Parathyroid adenoma (tissue), 2 donors: ENCODE measurements around the gene BMP6.
"Not testable (repeated sequence)": the region's sequence is repeated elsewhere in the genome, so short reads cannot be mapped to it uniquely, and the experiment has no call there.

Source experiments
- H2AFZ ChIP-seq: fragments of 300-600 bp; sonication (generic); one replicate; pipeline ENCODE4 v1.7.0; 2017; ENCODE audit warnings: antibody characterized with exemption, mild to moderate bottlenecking
- H3K27ac ChIP-seq: fragments of 300-600 bp; sonication (generic); one replicate; pipeline ENCODE4 v1.7.0; 2017
- H3K27me3 ChIP-seq: fragments of 300-600 bp; sonication (generic); one replicate; pipeline ENCODE4 v1.7.0; 2017; ENCODE audit warnings: low read length; ENCODE audit not compliant: control insufficient read depth, insufficient read depth
- H3K36me3 ChIP-seq: fragments of 300-600 bp; sonication (generic); one replicate; pipeline ENCODE4 v1.7.0; 2017; ENCODE audit warnings: low read length; ENCODE audit not compliant: control insufficient read depth, insufficient read depth
- H3K4me1 ChIP-seq: fragments of 300-600 bp; sonication (generic); one replicate; pipeline ENCODE4 v1.7.0; 2017; ENCODE audit warnings: control low read depth
- H3K4me2 ChIP-seq: fragments of 300-600 bp; sonication (generic); one replicate; pipeline ENCODE4 v1.7.0; 2017; ENCODE audit warnings: low read length
- H3K4me3 ChIP-seq: fragments of 300-600 bp; sonication (generic); one replicate; pipeline ENCODE4 v1.7.0; 2017; ENCODE audit warnings: low read depth, low read length
- H3K79me2 ChIP-seq: fragments of 300-600 bp; sonication (generic); one replicate; pipeline ENCODE4 v1.7.0; 2017; ENCODE audit warnings: control low read depth
- H3K9ac ChIP-seq: fragments of 300-600 bp; sonication (generic); one replicate; pipeline ENCODE4 v1.7.0; 2017; ENCODE audit warnings: mild to moderate bottlenecking
- H3K9me3 ChIP-seq: fragments of 300-600 bp; sonication (generic); one replicate; pipeline ENCODE4 v1.7.0; 2017; ENCODE audit warnings: low read length; ENCODE audit not compliant: control insufficient read depth
- TF ChIP-seq, protein P1 (sequence below): fragments of 300-600 bp; sonication (generic); IDR thresholded peaks from one replicate; pipeline ENCODE4 v1.7.0; 2017; ENCODE audit warnings: antibody characterized with exemption, mild to moderate bottlenecking
- donor health status: primary hyperparathyroidism.

The BMP6 gene

DNA sequence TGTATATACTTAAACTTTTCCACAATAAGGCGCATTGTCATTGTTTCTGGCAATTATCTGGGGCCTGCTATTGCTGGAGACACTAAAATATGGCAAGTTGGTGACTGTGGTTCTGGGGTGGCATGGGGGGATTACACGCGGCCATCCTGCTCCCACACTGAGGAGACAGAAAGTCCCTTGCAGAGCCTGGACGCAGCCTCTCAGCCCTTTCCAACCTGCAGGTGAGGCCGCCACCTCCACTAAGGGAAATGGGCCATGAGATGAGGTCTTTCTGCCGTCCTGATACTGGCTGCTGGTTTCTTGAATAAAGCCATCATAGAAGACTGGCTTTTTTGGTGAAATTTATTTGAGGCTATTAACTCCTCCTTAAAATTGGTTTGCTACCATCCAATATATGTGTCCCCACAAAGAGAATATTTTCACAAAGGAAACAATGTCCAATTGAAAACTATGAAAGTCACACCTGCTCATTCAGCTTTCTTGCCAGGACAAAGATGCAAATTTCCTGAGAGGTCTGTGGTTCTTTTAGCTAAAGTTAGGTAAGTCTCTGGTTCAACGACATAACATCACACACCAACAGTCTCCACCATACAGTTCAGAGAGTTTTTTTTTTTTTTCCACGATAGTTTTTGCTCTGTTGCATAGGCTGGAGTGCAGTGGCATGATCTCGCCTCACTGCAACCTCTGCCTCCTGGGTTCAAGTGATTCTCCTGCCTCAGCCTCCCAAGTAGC is 171.7 kb downstream of the BMP6 start:
- H3K4me2 ChIP-seq = no peak overlapping the region
- no peak overlapping the region for H3K27ac ChIP-seq
- H3K79me2 ChIP-seq = peaks cover 6% of the 10 kb centered on the region
- H3K36me3 ChIP-seq = no peaks in the 10 kb centered on the region
- TF ChIP-seq, protein P1, sequence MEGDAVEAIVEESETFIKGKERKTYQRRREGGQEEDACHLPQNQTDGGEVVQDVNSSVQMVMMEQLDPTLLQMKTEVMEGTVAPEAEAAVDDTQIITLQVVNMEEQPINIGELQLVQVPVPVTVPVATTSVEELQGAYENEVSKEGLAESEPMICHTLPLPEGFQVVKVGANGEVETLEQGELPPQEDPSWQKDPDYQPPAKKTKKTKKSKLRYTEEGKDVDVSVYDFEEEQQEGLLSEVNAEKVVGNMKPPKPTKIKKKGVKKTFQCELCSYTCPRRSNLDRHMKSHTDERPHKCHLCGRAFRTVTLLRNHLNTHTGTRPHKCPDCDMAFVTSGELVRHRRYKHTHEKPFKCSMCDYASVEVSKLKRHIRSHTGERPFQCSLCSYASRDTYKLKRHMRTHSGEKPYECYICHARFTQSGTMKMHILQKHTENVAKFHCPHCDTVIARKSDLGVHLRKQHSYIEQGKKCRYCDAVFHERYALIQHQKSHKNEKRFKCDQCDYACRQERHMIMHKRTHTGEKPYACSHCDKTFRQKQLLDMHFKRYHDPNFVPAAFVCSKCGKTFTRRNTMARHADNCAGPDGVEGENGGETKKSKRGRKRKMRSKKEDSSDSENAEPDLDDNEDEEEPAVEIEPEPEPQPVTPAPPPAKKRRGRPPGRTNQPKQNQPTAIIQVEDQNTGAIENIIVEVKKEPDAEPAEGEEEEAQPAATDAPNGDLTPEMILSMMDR = no peak
- H2AFZ ChIP-seq = no peak overlapping the region
- H3K4me1 ChIP-seq = peaks cover 5% of the 10 kb centered on the region
- no peak overlapping the region for H3K9ac ChIP-seq
- no peaks in the 10 kb centered on the region for H3K9me3 ChIP-seq
- no peak overlapping the region for H3K4me3 ChIP-seq
- H3K27me3 ChIP-seq = no peaks in the 10 kb centered on the region

DNA sequence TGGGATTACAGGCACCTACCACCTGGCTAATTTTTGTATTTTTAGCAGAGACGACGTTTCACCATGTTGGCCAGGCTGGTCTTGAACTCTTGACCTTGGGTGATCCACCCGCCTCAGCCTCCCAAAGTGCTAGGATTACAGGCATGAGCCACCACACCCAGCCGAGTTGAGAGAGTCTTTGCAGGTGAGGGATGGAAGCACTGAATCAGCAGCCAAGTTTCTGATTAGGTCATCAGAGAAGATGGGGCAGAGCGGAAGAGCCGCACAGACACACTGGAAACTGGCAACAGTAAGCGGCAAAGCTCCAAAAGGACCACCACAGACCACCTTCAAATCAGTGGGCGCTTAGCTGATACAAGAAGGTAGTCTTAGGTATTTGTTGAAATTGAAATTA is 172.3 kb downstream of the BMP6 start:
- H3K36me3 ChIP-seq, H3K4me1 ChIP-seq, H3K9ac ChIP-seq, H3K27me3 ChIP-seq, H3K27ac ChIP-seq, H3K4me3 ChIP-seq, H3K4me2 ChIP-seq, H2AFZ ChIP-seq, H3K79me2 ChIP-seq, H3K9me3 ChIP-seq: not testable (repeated sequence)

DNA sequence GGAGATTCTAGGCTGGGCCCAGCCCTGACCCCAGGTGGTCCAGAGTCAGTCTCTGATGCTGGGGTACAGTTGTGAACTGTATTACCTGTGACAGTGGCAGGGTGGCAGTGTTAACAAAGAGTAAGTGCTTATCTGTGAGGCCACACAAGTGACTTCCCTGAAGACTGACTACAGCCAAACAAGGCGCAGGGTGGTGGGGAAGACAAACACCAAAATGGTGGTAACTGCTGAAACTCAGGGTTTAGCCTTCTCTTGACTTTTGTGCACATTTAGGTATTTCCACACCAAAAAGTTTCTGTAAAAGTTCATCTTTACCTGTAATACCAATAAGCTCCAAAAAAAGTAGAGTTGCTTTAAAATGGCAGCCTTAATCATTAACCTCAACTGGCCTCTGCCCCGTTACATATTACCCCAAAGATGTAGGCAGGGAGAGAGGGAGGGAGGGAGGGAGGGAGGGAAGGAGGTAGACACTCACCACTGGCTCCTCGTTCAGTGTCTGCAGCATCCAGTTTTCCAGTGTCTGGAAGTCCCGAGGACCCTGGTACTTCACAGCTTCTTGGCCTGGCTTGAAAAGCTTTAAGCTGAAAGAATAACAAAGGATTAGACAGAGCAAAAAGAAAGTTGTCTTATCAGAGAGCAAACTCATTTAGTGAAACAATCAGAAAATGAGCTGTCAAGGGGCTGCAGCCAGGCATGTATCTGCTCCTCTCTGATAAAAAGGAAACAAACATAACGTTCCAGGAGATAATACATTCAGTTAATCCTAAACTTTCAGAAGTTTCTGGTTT is 173.4 kb downstream of the BMP6 start:
- Histone ChIP-seq H3K27ac (no peak overlapping the region), H3K9ac (no peak overlapping the region), H3K4me3 (no peak overlapping the region), H3K4me1 (peaks cover 5% of the 10 kb centered on the region), H3K9me3 (no peaks in the 10 kb centered on the region), H2AFZ (no peak overlapping the region), H3K4me2 (no peak overlapping the region), H3K79me2 (peaks cover 6% of the 10 kb centered on the region), H3K36me3 (no peaks in the 10 kb centered on the region), H3K27me3 (no peaks in the 10 kb centered on the region)
- TF ChIP-seq, protein P1 = no peak

DNA sequence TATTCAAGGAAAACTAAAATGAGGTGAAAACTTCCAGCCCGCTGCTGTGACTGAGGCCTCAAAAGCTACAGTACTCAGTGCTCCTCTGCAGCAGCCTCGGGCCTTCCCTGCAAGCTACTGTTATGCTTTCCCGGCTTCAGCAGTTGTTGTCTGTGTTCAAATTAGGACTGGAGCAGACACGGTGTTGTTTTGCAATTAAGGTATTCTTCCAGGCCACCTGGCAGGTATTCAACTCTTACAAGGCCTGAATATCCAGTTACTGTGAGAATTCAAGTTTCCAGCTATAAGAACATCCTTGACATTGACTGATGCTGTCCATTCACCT is 174.0 kb downstream of the BMP6 start:
- Histone ChIP-seq H3K27ac (no peak overlapping the region), H3K4me1 (peaks cover under 1% of the 10 kb centered on the region), H3K9me3 (no peaks in the 10 kb centered on the region), H3K36me3 (no peaks in the 10 kb centered on the region), H2AFZ (no peak overlapping the region), H3K4me2 (no peak overlapping the region), H3K27me3 (no peaks in the 10 kb centered on the region), H3K9ac (no peak overlapping the region), H3K79me2 (peaks cover 10% of the 10 kb centered on the region), H3K4me3 (no peak overlapping the region)
- TF ChIP-seq, protein P1 = no peak

DNA sequence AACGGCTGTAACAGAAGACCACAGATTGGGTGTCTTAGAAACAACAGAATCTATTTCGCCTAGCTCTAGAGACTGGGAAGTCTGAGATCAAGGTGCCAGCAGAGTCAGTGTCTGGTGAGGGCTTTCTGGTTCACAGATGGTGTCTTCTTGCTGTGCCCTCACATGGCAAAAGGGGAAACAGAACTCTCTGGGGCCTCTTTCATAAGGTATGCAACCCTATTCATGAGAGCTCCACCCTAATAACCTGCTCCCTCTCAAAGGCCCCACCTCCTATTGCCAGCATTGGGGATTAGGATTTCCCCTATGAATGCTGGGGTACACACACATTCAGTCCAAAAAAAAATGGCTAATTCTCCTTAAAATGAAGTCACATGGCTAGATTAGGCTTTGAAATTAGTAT is 174.7 kb downstream of the BMP6 start:
- peaks cover 12% of the 10 kb centered on the region for H3K79me2 ChIP-seq
- H2AFZ ChIP-seq = no peak overlapping the region
- H3K36me3 ChIP-seq = no peaks in the 10 kb centered on the region
- no peaks in the 10 kb centered on the region for H3K9me3 ChIP-seq
- H3K27ac ChIP-seq = no peak overlapping the region
- H3K27me3 ChIP-seq = no peaks in the 10 kb centered on the region
- TF ChIP-seq, protein P1 = no peak
- H3K4me2 ChIP-seq = no peak overlapping the region
- H3K4me1 ChIP-seq = no peaks in the 10 kb centered on the region
- H3K9ac ChIP-seq = no peak overlapping the region
- no peak overlapping the region for H3K4me3 ChIP-seq
